HCT116 (cell line): ENCODE results near the gene MDP1. TPM values are rescaled to one million over a fixed set of nuclear protein-coding genes. Genes with fewer than 3 reads are reported as not detected.
A peak's percentile ranks its signal among the peaks of the same experiment; 100 is the strongest.

ENCODE experiments used
- ATAC-seq: fragments of 200-7000 bp; cut with Tn5 transposase; 2 replicates; pipeline ENCODE4 v1.9.1; 2020; ENCODE audit warnings: mild to moderate bottlenecking, moderate library complexity
- BruUV-seq: library from RNA; stranded (reverse); fragments of 400-500 nt; replicated peaks from 2 replicates; lab custom pipeline; 2021; lab: Mats Ljungman, UMichigan
- CTCF ChIA-PET: fragments of 300-600 bp; sonication (Branson Sonifier 250); formaldehyde crosslinking; loops from one replicate; lab custom pipeline; 2021; ENCODE audit warnings: antibody characterized with exemption; lab: Charles Lee
- POLR2A ChIA-PET: fragments of 300-600, 350-600 bp; sonication (Branson Sonifier 250); formaldehyde crosslinking; loops from one replicate; lab custom pipeline; 2021; ENCODE audit warnings: antibody characterized with exemption; lab: Charles Lee
- RAD21 ChIA-PET, 2 experiments: fragments of 300-600 bp; sonication (Branson Sonifier 250); formaldehyde crosslinking; loops; one replicate each; lab custom pipeline; 2023; ENCODE audit warnings: low total read pairs in 2 of 2; ENCODE audit not compliant: uncharacterized antibody in 2 of 2, unreplicated experiment in 2 of 2, low non-redundant PET in 1 of 2; lab: Charles Lee
- DNase-seq: peaks from one replicate; pipeline ENCODE4 v3.0.0-alpha.2; 2010; ENCODE audit warnings: low read depth, low spot score
- H2AFZ ChIP-seq: fragments of 200-600 bp; shearing (Covaris generic), sonication (generic); 2 replicates; pipeline ENCODE4 v1.6.1; 2017; ENCODE audit warnings: low read depth, mixed run types, mixed read lengths, antibody characterized with exemption, low read length; ENCODE audit not compliant: poor library complexity, severe bottlenecking
- H3K27ac ChIP-seq: 2 replicates; pipeline ENCODE4 v1.5.1; 2012; ENCODE audit warnings: low read depth, low read length
- H3K27me3 ChIP-seq: fragments of 200-600 bp; sonication (generic); 2 replicates; pipeline ENCODE4 v1.6.1; 2016; ENCODE audit warnings: mixed run types, low read length, mixed read lengths; ENCODE audit not compliant: insufficient read depth
- H3K36me3 ChIP-seq, 2 experiments: fragments of 200-500 bp in 1 of 2; fragments of 200-600 bp in 1 of 2; sonication (Bioruptor generic) in 1 of 2; sonication (generic) in 1 of 2; 2 replicates each; pipeline versions ENCODE4 v1.5.1 to v1.6.1; 2014 to 2016; ENCODE audit warnings: low read length in 2 of 2, inconsistent platforms in 1 of 2, mixed read lengths in 1 of 2, mixed run types in 1 of 2; ENCODE audit not compliant: insufficient read depth in 2 of 2, control insufficient read depth in 1 of 2
- H3K4me1 ChIP-seq, 2 experiments: fragments of 200-600 bp in 1 of 2; sonication (generic) in 1 of 2; 2 replicates each; pipeline versions ENCODE4 v1.5.1 to v1.6.1; 2012 to 2017; ENCODE audit warnings: low read length in 2 of 2, inconsistent platforms in 1 of 2, mild to moderate bottlenecking in 1 of 2, mixed read lengths in 1 of 2, mixed run types in 1 of 2, moderate library complexity in 1 of 2; ENCODE audit not compliant: insufficient read depth in 2 of 2, control insufficient read depth in 1 of 2
- H3K4me2 ChIP-seq: fragments of 200-600 bp; sonication (generic); 2 replicates; pipeline ENCODE4 v1.6.1; 2017; ENCODE audit warnings: mixed run types, low read length, mixed read lengths
- H3K4me3 ChIP-seq, 2 experiments: fragments of 200-600 bp in 1 of 2; sonication (generic) in 1 of 2; replicated peaks in 1 of 2; 2 replicates each; pipeline ENCODE4 v1.5.1; 2011 to 2016; ENCODE audit warnings: low read length in 2 of 2, control low read depth in 1 of 2, low read depth in 1 of 2, mild to moderate bottlenecking in 1 of 2, mixed read lengths in 1 of 2, mixed run types in 1 of 2
- H3K79me2 ChIP-seq: fragments of 200-600 bp; sonication (generic); 2 replicates; pipeline ENCODE4 v1.6.1; 2017; ENCODE audit warnings: mild to moderate bottlenecking, mixed run types, low read length, moderate library complexity, mixed read lengths; ENCODE audit not compliant: insufficient read depth
- H3K9ac ChIP-seq: fragments of 200-600 bp; sonication (generic); 2 replicates; pipeline ENCODE4 v1.6.1; 2016; ENCODE audit warnings: low read length, mixed read lengths
- H3K9me2 ChIP-seq: fragments of 200-600 bp; sonication (generic), shearing (Covaris generic); 2 replicates; pipeline ENCODE4 v1.6.1; 2017; ENCODE audit warnings: mixed run types, mild to moderate bottlenecking, moderate library complexity; ENCODE audit not compliant: insufficient read depth
- H3K9me3 ChIP-seq, 2 experiments: fragments of 200-500 bp in 1 of 2; fragments of 200-600 bp in 1 of 2; sonication (Bioruptor generic) in 1 of 2; sonication (generic) in 1 of 2; 2 replicates each; pipeline ENCODE4 v1.6.1; 2014 to 2017; ENCODE audit warnings: low read length in 2 of 2, mixed read lengths in 2 of 2, inconsistent platforms in 1 of 2, low read depth in 1 of 2, mild to moderate bottlenecking in 1 of 2, mixed run types in 1 of 2, moderate library complexity in 1 of 2; ENCODE audit not compliant: control insufficient read depth in 1 of 2, insufficient read depth in 1 of 2
- H4K20me1 ChIP-seq: fragments of 200-600 bp; sonication (generic), shearing (Covaris generic); 2 replicates; pipeline ENCODE4 v1.6.1; 2017; ENCODE audit warnings: mixed run types, mild to moderate bottlenecking, moderate library complexity; ENCODE audit not compliant: insufficient read depth
- CBX3 ChIP-seq: IDR thresholded peaks from 2 replicates; pipeline ENCODE4 v1.6.1; 2012; ENCODE audit warnings: low read depth
- CEBPB ChIP-seq: IDR thresholded peaks from 2 replicates; pipeline ENCODE4 v1.6.1; 2012; ENCODE audit warnings: low read depth
- EZH2 ChIP-seq: fragments of 200-600 bp; sonication (generic); IDR thresholded peaks from 2 replicates; pipeline ENCODE4 v1.6.1; 2017; ENCODE audit warnings: antibody characterized with exemption, mixed run types
- EZH2phosphoT487 ChIP-seq: fragments of 200-600 bp; IDR thresholded peaks from 2 replicates; pipeline ENCODE4 v1.6.1; 2018; ENCODE audit warnings: antibody characterized with exemption, borderline replicate concordance
- JUND ChIP-seq: IDR thresholded peaks from 2 replicates; pipeline ENCODE4 v1.6.1; 2012
- POLR2A ChIP-seq: IDR thresholded peaks from 2 replicates; pipeline ENCODE4 v1.7.0; 2011; ENCODE audit warnings: borderline replicate concordance; ENCODE audit not compliant: insufficient read depth, insufficient read length; ENCODE audit errors: extremely low read depth
- RAD21 ChIP-seq: IDR thresholded peaks from 2 replicates; pipeline ENCODE4 v1.6.1; 2012; ENCODE audit warnings: low read depth, mild to moderate bottlenecking
- YY1 ChIP-seq: IDR thresholded peaks from 2 replicates; pipeline ENCODE4 v1.6.1; 2011; ENCODE audit warnings: low read length, low read depth, moderate library complexity, mild to moderate bottlenecking; ENCODE audit not compliant: insufficient replicate concordance; ENCODE audit errors: extremely low read depth
- ZNF274 ChIP-seq: fragments of 200-500 bp; sonication (Bioruptor generic); IDR thresholded peaks from 2 replicates; pipeline ENCODE4 v1.6.1; 2014; ENCODE audit warnings: mild to moderate bottlenecking, low read depth, low read length, inconsistent platforms
- intact Hi-C: fragments of 100-400 bp; cut with micrococcal nuclease; formaldehyde crosslinking; loops from 2 replicates; pipeline ENCODE4 v1.10.0; 2022
- total RNA-seq: library from RNA; stranded (reverse); gene quantifications from one replicate; pipeline ENCODE4 v1.2.1, GENCODE V29; 2021; ENCODE audit not compliant: unreplicated experiment
- TF ChIP-seq, protein P1 (sequence below): IDR thresholded peaks from 2 replicates; pipeline ENCODE4 v1.6.1; 2011; ENCODE audit warnings: mild to moderate bottlenecking, low read length, moderate library complexity; ENCODE audit not compliant: insufficient replicate concordance; ENCODE audit errors: extremely low read depth
- TF ChIP-seq, protein P2 (sequence below): IDR thresholded peaks from 2 replicates; pipeline ENCODE4 v1.6.1; 2012

The MDP1 gene
- total RNA-seq, 1 experiment from 2014 or later = 15.9 TPM

DNA sequence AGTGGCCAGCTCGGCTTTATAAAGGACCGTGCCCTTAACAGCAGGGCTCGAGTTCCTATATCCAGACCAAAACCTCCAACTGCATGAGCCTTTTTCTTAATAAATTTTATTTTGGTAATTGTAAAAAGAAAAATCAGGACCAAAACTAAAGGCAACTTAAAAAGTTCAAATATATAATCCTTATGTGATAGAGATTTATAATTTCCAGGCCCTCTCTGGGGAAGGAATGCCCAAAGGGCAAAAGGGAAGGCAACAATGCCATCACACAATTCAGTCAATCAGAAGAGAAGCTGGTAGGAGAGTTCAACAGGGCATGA, 26.8 kb downstream of the MDP1 start:
- Histone ChIP-seq H3K36me3 (peaks cover 33 to 41% of the 10 kb centered on the region in 2 experiments; a peak in 3 of 4 replicates), H3K79me2 (peaks cover 46% of the 10 kb centered on the region), H3K4me1 (peaks cover 16 to 18% of the 10 kb centered on the region in 2 experiments), H4K20me1 (no peaks in the 10 kb centered on the region), H3K9me2 (no peaks in the 10 kb centered on the region), H3K4me3 (peak overlapping the region; percentile 89 to 94), H3K4me2 (peak overlapping the region; percentile 91), H2AFZ (no peak overlapping the region), H3K9ac (peak overlapping the region; percentile 77)
- BruUV-seq = TSS peak; percentile 61
- intact Hi-C loops = no loop called here
- no peak for DNase-seq
- RAD21 ChIA-PET = no interaction called here
- CTCF ChIA-PET = interaction anchor here (0.8 to 1.5 kb wide), 2 partner anchors 28 to 242 kb away, joined by 3 to 4 read pairs; partner anchors contain the start of gene IRF9
- POLR2A ChIA-PET = interaction anchor here (0.8 to 1.6 kb wide), 7 partner anchors 24 to 95 kb away, joined by 3 to 5 read pairs (median 3); partner anchors contain the start of genes CHMP4A, DCAF11, EMC9 and NRL
- no peak for TF ChIP-seq RAD21
- no peak for TF ChIP-seq EZH2
- TF ChIP-seq, protein P1, sequence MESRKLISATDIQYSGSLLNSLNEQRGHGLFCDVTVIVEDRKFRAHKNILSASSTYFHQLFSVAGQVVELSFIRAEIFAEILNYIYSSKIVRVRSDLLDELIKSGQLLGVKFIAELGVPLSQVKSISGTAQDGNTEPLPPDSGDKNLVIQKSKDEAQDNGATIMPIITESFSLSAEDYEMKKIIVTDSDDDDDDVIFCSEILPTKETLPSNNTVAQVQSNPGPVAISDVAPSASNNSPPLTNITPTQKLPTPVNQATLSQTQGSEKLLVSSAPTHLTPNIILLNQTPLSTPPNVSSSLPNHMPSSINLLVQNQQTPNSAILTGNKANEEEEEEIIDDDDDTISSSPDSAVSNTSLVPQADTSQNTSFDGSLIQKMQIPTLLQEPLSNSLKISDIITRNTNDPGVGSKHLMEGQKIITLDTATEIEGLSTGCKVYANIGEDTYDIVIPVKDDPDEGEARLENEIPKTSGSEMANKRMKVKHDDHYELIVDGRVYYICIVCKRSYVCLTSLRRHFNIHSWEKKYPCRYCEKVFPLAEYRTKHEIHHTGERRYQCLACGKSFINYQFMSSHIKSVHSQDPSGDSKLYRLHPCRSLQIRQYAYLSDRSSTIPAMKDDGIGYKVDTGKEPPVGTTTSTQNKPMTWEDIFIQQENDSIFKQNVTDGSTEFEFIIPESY = no peak
- TF ChIP-seq CBX3 = no peak
- TF ChIP-seq, protein P2, sequence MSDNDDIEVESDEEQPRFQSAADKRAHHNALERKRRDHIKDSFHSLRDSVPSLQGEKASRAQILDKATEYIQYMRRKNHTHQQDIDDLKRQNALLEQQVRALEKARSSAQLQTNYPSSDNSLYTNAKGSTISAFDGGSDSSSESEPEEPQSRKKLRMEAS = no peak
- no peak for TF ChIP-seq YY1
- no peak for TF ChIP-seq ZNF274
- no peak for TF ChIP-seq POLR2A
- TF ChIP-seq EZH2phosphoT487 = no peak
- no peak for TF ChIP-seq JUND
- TF ChIP-seq CEBPB = no peak
- TF ChIP-seq, all 23 proteins: peak for 0
- no peaks in the 10 kb centered on the region for H3K9me3 ChIP-seq
- no peaks in the 10 kb centered on the region for H3K27me3 ChIP-seq
- peak overlapping the region; percentile 98 for H3K27ac ChIP-seq
- ATAC-seq = no peak
